Endothelial cell of umbilical vein (primary cell): ENCODE measurements around the gene DMD. TPM values are rescaled to one million over a fixed set of nuclear protein-coding genes. Genes with fewer than 3 reads are reported as not detected.

Source experiments
- BruUV-seq: library from RNA; stranded (reverse); fragments of 400-500 nt; replicated peaks from 2 replicates; lab custom pipeline; 2021; lab: Mats Ljungman, UMichigan
- CTCF ChIA-PET: fragments of 300-600, 350-600 bp; sonication (Branson Sonifier 250); formaldehyde crosslinking; loops from one replicate; lab custom pipeline; 2021; ENCODE audit warnings: antibody characterized with exemption, inconsistent platforms; lab: Charles Lee
- POLR2A ChIA-PET: fragments of 300-600, 350-600 bp; sonication (Branson Sonifier 250); formaldehyde crosslinking; loops from one replicate; lab custom pipeline; 2021; ENCODE audit warnings: antibody characterized with exemption, inconsistent platforms; lab: Charles Lee
- DNase-seq: peaks from one replicate; pipeline ENCODE4 v3.0.0-alpha.2; 2011; ENCODE audit warnings: low read depth, low spot score
- FAIRE-seq: peaks from 2 replicates; lab custom pipeline; 2011; peaks lifted over from hg19 to GRCh38; lab: Jason Lieb, UNC
- H2AFZ ChIP-seq: 2 replicates; pipeline ENCODE4 v1.6.0; 2012; ENCODE audit warnings: low read depth, low read length, control low read depth, inconsistent platforms
- H3K27ac ChIP-seq: 2 replicates; pipeline ENCODE4 v1.5.1; 2011; ENCODE audit warnings: low read depth, mild to moderate bottlenecking, control low read depth, low read length, moderate library complexity; ENCODE audit not compliant: insufficient read depth
- H3K27me3 ChIP-seq, 2 experiments: 2 replicates each; pipeline versions ENCODE4 v1.6.0 to v1.6.1; 2011; ENCODE audit warnings: low read length in 2 of 2, mixed read lengths in 1 of 2; ENCODE audit not compliant: control insufficient read depth in 2 of 2, insufficient read depth in 2 of 2
- H3K36me3 ChIP-seq, 2 experiments: 2 replicates in 1 of 2; 3 replicates in 1 of 2; pipeline ENCODE4 v1.5.1; 2011; ENCODE audit warnings: low read length in 2 of 2, mild to moderate bottlenecking in 1 of 2, moderate library complexity in 1 of 2; ENCODE audit not compliant: control insufficient read depth in 2 of 2, insufficient read depth in 2 of 2; ENCODE audit errors: extremely low read depth in 1 of 2
- H3K4me1 ChIP-seq: 3 replicates; pipeline ENCODE4 v1.5.1; 2011; ENCODE audit warnings: mild to moderate bottlenecking, low read length; ENCODE audit not compliant: control insufficient read depth, insufficient read depth; ENCODE audit errors: extremely low read depth
- H3K4me2 ChIP-seq: 2 replicates; pipeline ENCODE4 v1.6.1; 2011; ENCODE audit warnings: low read length, control low read depth, mixed read lengths; ENCODE audit not compliant: insufficient read depth
- H3K4me3 ChIP-seq, 3 experiments: fragments of 200-600 bp in 1 of 3; sonication (generic), shearing (Covaris generic) in 1 of 3; replicated peaks in 1 of 3; 2 replicates each; pipeline ENCODE4 v1.5.1; 2011 to 2016; ENCODE audit warnings: control low read depth in 3 of 3, low read length in 3 of 3, mild to moderate bottlenecking in 2 of 3, inconsistent platforms in 1 of 3, low read depth in 1 of 3, moderate library complexity in 1 of 3; ENCODE audit not compliant: insufficient read depth in 1 of 3
- H3K79me2 ChIP-seq: 2 replicates; pipeline ENCODE4 v1.6.0; 2012; ENCODE audit warnings: low read length, inconsistent platforms; ENCODE audit not compliant: control insufficient read depth, insufficient read depth
- H3K9ac ChIP-seq: replicated peaks from 2 replicates; pipeline ENCODE3; 2011; ENCODE audit warnings: low read length, control low read depth; ENCODE audit not compliant: insufficient read depth; ENCODE audit errors: extremely low read depth
- H3K9me1 ChIP-seq: replicated peaks from 3 replicates; pipeline ENCODE4 v1.6.0; 2011; ENCODE audit warnings: mild to moderate bottlenecking, low read length; ENCODE audit not compliant: control insufficient read depth, insufficient read depth; ENCODE audit errors: extremely low read depth
- H3K9me3 ChIP-seq: replicated peaks from 2 replicates; pipeline ENCODE4 v1.5.1; 2012; ENCODE audit warnings: low read length, inconsistent platforms; ENCODE audit not compliant: control insufficient read depth, insufficient read depth
- H4K20me1 ChIP-seq: replicated peaks from 2 replicates; pipeline ENCODE3; 2011; ENCODE audit warnings: mild to moderate bottlenecking, low read length; ENCODE audit not compliant: control insufficient read depth, insufficient read depth; ENCODE audit errors: extremely low read depth
- EZH2 ChIP-seq: IDR thresholded peaks from 2 replicates; pipeline ENCODE4 v1.6.1; 2012; ENCODE audit warnings: borderline replicate concordance, low read depth, mild to moderate bottlenecking, moderate library complexity, low read length, inconsistent platforms; ENCODE audit not compliant: severe bottlenecking
- FOS ChIP-seq: IDR thresholded peaks from 2 replicates; pipeline ENCODE4 v1.6.1; 2011; ENCODE audit warnings: mild to moderate bottlenecking, low read length, moderate library complexity, borderline replicate concordance; ENCODE audit not compliant: insufficient read depth
- GATA2 ChIP-seq: IDR thresholded peaks from 2 replicates; pipeline ENCODE4 v1.7.0; 2011; ENCODE audit warnings: low read depth, mild to moderate bottlenecking, moderate library complexity, mixed read lengths, low read length; ENCODE audit not compliant: insufficient read length, insufficient read depth
- JUN ChIP-seq: IDR thresholded peaks from 2 replicates; pipeline ENCODE4 v1.6.1; 2011; ENCODE audit warnings: borderline replicate concordance, low read depth; ENCODE audit not compliant: insufficient read length, insufficient read depth
- MYC ChIP-seq: IDR thresholded peaks from one replicate; pipeline ENCODE4 v1.6.1; 2011; ENCODE audit warnings: mild to moderate bottlenecking, low read depth, low read length
- POLR2A ChIP-seq: IDR thresholded peaks from 2 replicates; pipeline ENCODE4 v1.6.1; 2012; ENCODE audit warnings: low read depth, mild to moderate bottlenecking, control low read depth, low read length
- POLR2AphosphoS5 ChIP-seq: IDR thresholded peaks from 2 replicates; pipeline ENCODE4 v1.6.1; 2012; ENCODE audit warnings: low read depth, mild to moderate bottlenecking, control low read depth, low read length, moderate library complexity; ENCODE audit not compliant: insufficient read depth
- dilution Hi-C: fragments of 300-500 bp; cut with MboI; formaldehyde crosslinking; loops from one replicate; pipeline ENCODE4 v1.15.0; 2019; ENCODE audit warnings: low sequenced_read_pairs; ENCODE audit not compliant: extremely low pct_ligation_motif_present
- intact Hi-C: fragments of 100-400 bp; cut with micrococcal nuclease; formaldehyde crosslinking; loops from one replicate; pipeline ENCODE4 v1.10.0; 2022
- polyA plus RNA-seq, 4 experiments: library from polyadenylated mRNA; depleted of rRNA in 3 of 4; stranded (reverse) in 3 of 4; unstranded in 1 of 4; fragments of >200 nt; gene quantifications; 2 replicates each; pipeline versions ENCODE4 v1.2.1 to v1.2.3, GENCODE V29; 2011 to 2012; ENCODE audit warnings: missing spikeins in 1 of 4
- total RNA-seq: library from RNA; stranded (reverse); gene quantifications from 2 replicates; pipeline ENCODE4 v1.2.3, GENCODE V29; 2021
- TF ChIP-seq, protein P1 (sequence below): IDR thresholded peaks from 2 replicates; pipeline ENCODE4 v1.6.1; 2011; ENCODE audit not compliant: insufficient read depth, insufficient read length
- TF ChIP-seq, protein P2 (sequence below), 2 donors: IDR thresholded peaks; 1 replicate in 1 of 2; 2 replicates in 1 of 2; pipeline ENCODE4 v1.5.1; 2011; ENCODE audit warnings: low read length in 2 of 2, mild to moderate bottlenecking in 2 of 2, moderate library complexity in 2 of 2, control low read depth in 1 of 2, inconsistent platforms in 1 of 2, low read depth in 1 of 2; ENCODE audit not compliant: insufficient read depth in 1 of 2; ENCODE audit errors: extremely low read depth in 1 of 2

Gene DMD
- total and polyA plus RNA-seq, 2 donors (not counting 3 experiments of a cell fraction or from before 2014, with no cell fraction given) = 7.3 to 9.0 TPM

DNA sequence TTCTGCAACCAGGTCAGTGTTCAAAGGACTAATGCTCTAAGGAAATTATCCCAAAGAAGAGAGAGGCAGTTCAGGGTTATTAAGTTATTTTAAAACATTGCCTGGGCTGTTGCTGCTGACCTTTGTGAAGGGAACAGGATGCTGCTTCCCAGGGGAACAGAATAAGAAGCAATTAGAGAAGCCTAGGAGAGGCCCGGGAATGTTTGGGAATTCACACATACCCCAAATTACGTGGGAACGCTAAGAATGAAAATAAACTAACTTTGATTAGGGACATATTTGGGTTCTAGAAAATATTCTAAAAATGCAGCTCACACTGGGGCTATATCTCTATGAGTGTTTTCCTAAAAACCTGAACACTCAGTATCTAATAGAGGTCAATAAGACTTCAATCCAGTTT lies 1896.4 kb downstream of the DMD start:
- Histone ChIP-seq H3K9me3 (no peaks in the 10 kb centered on the region), H3K4me1 (no peaks in the 10 kb centered on the region), H4K20me1 (no peaks in the 10 kb centered on the region), H3K27ac (no peak overlapping the region), H3K27me3 (no peaks in the 10 kb centered on the region), H3K4me3 (no peak overlapping the region), H3K4me2 (no peak overlapping the region), H3K9ac (no peak overlapping the region), H3K36me3 (no peaks in the 10 kb centered on the region), H3K79me2 (no peaks in the 10 kb centered on the region), H3K9me1 (no peaks in the 10 kb centered on the region), H2AFZ (no peak overlapping the region)
- DNase-seq = no peak
- no peak for FAIRE-seq
- TF ChIP-seq JUN = no peak
- TF ChIP-seq GATA2 = no peak
- no peak for TF ChIP-seq EZH2
- TF ChIP-seq, protein P1, sequence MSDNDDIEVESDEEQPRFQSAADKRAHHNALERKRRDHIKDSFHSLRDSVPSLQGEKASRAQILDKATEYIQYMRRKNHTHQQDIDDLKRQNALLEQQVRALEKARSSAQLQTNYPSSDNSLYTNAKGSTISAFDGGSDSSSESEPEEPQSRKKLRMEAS = no peak
- TF ChIP-seq POLR2A = no peak
- TF ChIP-seq MYC = no peak
- TF ChIP-seq FOS = no peak
- no peak for TF ChIP-seq POLR2AphosphoS5
- TF ChIP-seq, protein P2, sequence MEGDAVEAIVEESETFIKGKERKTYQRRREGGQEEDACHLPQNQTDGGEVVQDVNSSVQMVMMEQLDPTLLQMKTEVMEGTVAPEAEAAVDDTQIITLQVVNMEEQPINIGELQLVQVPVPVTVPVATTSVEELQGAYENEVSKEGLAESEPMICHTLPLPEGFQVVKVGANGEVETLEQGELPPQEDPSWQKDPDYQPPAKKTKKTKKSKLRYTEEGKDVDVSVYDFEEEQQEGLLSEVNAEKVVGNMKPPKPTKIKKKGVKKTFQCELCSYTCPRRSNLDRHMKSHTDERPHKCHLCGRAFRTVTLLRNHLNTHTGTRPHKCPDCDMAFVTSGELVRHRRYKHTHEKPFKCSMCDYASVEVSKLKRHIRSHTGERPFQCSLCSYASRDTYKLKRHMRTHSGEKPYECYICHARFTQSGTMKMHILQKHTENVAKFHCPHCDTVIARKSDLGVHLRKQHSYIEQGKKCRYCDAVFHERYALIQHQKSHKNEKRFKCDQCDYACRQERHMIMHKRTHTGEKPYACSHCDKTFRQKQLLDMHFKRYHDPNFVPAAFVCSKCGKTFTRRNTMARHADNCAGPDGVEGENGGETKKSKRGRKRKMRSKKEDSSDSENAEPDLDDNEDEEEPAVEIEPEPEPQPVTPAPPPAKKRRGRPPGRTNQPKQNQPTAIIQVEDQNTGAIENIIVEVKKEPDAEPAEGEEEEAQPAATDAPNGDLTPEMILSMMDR (IDR thresholded peaks at IDR 0.05; ENCODE audit: extremely low read depth in 1 of 2, insufficient read depth in 1 of 2, low read depth in 1 of 2, low read length in 2 of 2) = no peak
- dilution Hi-C loops = no loop called here
- BruUV-seq = no TSS peak
- intact Hi-C loops = no loop called here
- ChIA-PET CTCF (interaction anchor here (1.3 kb wide), 1 partner anchor 11 kb away, joined by 4 read pairs; no protein-coding TSS in a partner anchor), POLR2A (no interaction called here)
